ENCODE results near the gene DCAF6.
A peak's percentile ranks its signal among the peaks of the same experiment; 100 is the strongest.

DCAF6 gene

DNA sequence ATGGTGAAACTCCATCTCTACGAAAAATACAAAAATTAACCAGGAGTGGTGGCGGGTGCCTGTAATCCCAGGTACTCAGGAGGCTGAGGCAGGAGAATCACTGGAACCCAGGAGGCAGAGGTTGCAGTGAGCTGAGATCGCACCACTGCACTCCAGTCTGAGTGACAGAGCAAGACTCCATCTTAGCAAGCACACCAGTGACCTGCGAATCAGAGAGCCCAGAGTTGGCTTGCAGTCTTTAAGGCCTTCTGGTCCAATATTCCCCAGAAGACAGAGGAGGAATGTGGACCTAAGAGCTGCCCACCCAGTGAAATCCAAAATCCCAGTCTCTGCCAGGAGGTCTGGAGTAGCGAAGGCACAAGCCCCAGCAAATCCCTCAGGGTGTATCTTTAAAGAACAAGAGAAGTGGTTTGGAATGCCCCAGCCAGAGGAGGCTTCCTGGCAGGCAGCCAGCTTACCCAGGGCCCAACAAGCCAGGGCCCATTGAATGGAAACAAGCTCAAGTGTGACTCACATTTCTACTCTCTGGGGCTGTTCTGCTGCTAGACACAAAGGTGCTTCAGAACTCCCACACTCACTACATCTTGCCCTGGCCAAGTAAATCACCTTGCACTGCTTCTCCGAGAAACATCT, 176.3 kb downstream of the DCAF6 start:
- peak; percentile 70 for DNase-seq
- H3K4me1 ChIP-seq = no peaks in the 10 kb centered on the region
- no peaks in the 10 kb centered on the region for H3K36me3 ChIP-seq
- TF ChIP-seq, protein P1, sequence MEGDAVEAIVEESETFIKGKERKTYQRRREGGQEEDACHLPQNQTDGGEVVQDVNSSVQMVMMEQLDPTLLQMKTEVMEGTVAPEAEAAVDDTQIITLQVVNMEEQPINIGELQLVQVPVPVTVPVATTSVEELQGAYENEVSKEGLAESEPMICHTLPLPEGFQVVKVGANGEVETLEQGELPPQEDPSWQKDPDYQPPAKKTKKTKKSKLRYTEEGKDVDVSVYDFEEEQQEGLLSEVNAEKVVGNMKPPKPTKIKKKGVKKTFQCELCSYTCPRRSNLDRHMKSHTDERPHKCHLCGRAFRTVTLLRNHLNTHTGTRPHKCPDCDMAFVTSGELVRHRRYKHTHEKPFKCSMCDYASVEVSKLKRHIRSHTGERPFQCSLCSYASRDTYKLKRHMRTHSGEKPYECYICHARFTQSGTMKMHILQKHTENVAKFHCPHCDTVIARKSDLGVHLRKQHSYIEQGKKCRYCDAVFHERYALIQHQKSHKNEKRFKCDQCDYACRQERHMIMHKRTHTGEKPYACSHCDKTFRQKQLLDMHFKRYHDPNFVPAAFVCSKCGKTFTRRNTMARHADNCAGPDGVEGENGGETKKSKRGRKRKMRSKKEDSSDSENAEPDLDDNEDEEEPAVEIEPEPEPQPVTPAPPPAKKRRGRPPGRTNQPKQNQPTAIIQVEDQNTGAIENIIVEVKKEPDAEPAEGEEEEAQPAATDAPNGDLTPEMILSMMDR (IDR thresholded peaks at IDR 0.05; ENCODE audit: low read depth, low read length) = no peak
- H3K27me3 ChIP-seq = no peaks in the 10 kb centered on the region
- no peak overlapping the region for H3K4me3 ChIP-seq (ENCODE audit: low read depth, low read length)
- no peaks in the 10 kb centered on the region for H3K9me3 ChIP-seq

DNA sequence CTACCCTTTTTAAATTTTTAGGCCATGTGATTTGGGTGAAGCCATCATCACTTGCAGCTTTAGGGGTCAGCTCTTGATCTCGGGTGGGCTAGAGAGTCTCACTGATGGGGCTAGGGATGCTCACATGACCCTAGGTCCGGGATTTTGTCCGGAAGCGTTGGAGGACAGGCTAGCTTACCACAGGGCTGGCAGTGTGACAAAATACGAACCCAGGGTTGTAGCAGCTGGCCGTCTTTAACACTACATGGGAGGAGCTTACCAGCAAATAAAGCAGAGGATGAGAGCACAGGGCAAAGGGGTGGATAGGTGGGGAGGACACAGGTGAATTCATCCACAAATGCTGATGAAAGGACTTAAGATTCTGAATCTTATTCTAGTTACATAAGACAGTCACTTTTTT, 178.4 kb downstream of the DCAF6 start:
- H3K27me3 ChIP-seq = no peaks in the 10 kb centered on the region
- no peaks in the 10 kb centered on the region for H3K36me3 ChIP-seq
- no peaks in the 10 kb centered on the region for H3K9me3 ChIP-seq
- DNase-seq = no peak
- TF ChIP-seq, protein P1 (IDR thresholded peaks at IDR 0.05; ENCODE audit: low read depth, low read length) = no peak
- no peaks in the 10 kb centered on the region for H3K4me1 ChIP-seq
- no peak overlapping the region for H3K4me3 ChIP-seq (ENCODE audit: low read depth, low read length)

DNA sequence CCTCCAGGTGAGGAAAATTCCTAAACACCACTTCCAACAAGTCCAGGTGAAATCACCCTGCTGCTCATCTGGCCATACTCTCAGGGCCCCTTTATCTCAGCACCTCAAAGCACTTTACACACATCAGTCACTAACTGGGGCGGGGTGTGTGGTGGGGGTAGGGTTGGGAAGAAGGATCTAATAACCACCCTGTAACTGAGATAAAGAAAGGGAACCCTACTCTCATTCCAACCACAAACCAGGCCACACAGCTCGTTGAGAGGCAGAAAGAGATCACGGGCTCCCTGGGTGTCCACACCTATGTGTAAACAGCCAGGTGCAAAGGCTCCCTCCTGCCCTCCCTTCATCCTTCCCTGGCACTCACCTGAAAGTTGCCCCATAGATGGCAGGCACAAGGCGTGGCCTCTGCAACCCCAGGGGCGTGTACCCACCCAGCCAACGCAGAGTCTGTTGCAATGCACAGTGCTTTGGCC, 179.9 kb downstream of the DCAF6 start:
- H3K4me1 ChIP-seq = no peaks in the 10 kb centered on the region
- TF ChIP-seq, protein P1 (IDR thresholded peaks at IDR 0.05; ENCODE audit: low read depth, low read length) = no peak
- no peak for DNase-seq
- no peaks in the 10 kb centered on the region for H3K36me3 ChIP-seq
- no peaks in the 10 kb centered on the region for H3K9me3 ChIP-seq
- no peaks in the 10 kb centered on the region for H3K27me3 ChIP-seq
- no peak overlapping the region for H3K4me3 ChIP-seq (ENCODE audit: low read depth, low read length)

GRCh38 chr1:168119750-168120149, 183.3 kb downstream of the DCAF6 start:
- Histone ChIP-seq H3K4me3 (ENCODE audit: low read depth, low read length) (no peak overlapping the region), H3K4me1 (no peaks in the 10 kb centered on the region), H3K36me3 (no peaks in the 10 kb centered on the region), H3K27me3 (no peaks in the 10 kb centered on the region), H3K9me3 (no peaks in the 10 kb centered on the region)
- no peak for DNase-seq
- TF ChIP-seq, protein P1 (IDR thresholded peaks at IDR 0.05; ENCODE audit: low read depth, low read length) = no peak

GRCh38 chr1:168121401-168122011, 185.0 kb downstream of the DCAF6 start:
- Histone ChIP-seq H3K4me3 (ENCODE audit: low read depth, low read length) (no peak overlapping the region), H3K36me3 (no peaks in the 10 kb centered on the region), H3K9me3 (no peaks in the 10 kb centered on the region), H3K27me3 (no peaks in the 10 kb centered on the region), H3K4me1 (no peaks in the 10 kb centered on the region)
- DNase-seq = no peak
- TF ChIP-seq, protein P1 (IDR thresholded peaks at IDR 0.05; ENCODE audit: low read depth, low read length) = no peak

GRCh38 chr1:168125051-168125450, 188.6 kb downstream of the DCAF6 start:
- H3K9me3 ChIP-seq = no peaks in the 10 kb centered on the region
- TF ChIP-seq, protein P1 (IDR thresholded peaks at IDR 0.05; ENCODE audit: low read depth, low read length) = no peak
- no peaks in the 10 kb centered on the region; the same call in 1 of the 2 replicates for H3K27me3 ChIP-seq
- no peak for DNase-seq
- no peaks in the 10 kb centered on the region for H3K4me1 ChIP-seq
- H3K4me3 ChIP-seq (ENCODE audit: low read depth, low read length) = no peak overlapping the region
- H3K36me3 ChIP-seq = no peaks in the 10 kb centered on the region

Measured in BE2C (cell line).